GM06990 (cell line): ENCODE results near the gene ZNRD2.

Experiments used
- DNase-seq: peaks from one replicate; pipeline ENCODE4 v3.0.0-alpha.2; 2011; ENCODE audit not compliant: insufficient read length; ENCODE audit errors: extremely low read depth
- H3K27me3 ChIP-seq: replicated peaks from 2 replicates; pipeline ENCODE4 v1.6.0; 2011; ENCODE audit warnings: low read length; ENCODE audit not compliant: control insufficient read depth, insufficient read depth
- H3K36me3 ChIP-seq: 2 replicates; pipeline ENCODE4 v1.5.1; 2011; ENCODE audit warnings: low read length; ENCODE audit not compliant: control insufficient read depth, insufficient read depth
- H3K4me3 ChIP-seq: replicated peaks from 2 replicates; pipeline ENCODE4 v1.5.1; 2011; ENCODE audit warnings: low read depth, mild to moderate bottlenecking, control low read depth, low read length
- TF ChIP-seq, protein P1 (sequence below): IDR thresholded peaks from 2 replicates; pipeline ENCODE4 v1.5.1; 2011; ENCODE audit warnings: low read length, control low read depth, mild to moderate bottlenecking, inconsistent platforms; ENCODE audit not compliant: insufficient read depth, poor library complexity, severe bottlenecking

The ZNRD2 gene

DNA sequence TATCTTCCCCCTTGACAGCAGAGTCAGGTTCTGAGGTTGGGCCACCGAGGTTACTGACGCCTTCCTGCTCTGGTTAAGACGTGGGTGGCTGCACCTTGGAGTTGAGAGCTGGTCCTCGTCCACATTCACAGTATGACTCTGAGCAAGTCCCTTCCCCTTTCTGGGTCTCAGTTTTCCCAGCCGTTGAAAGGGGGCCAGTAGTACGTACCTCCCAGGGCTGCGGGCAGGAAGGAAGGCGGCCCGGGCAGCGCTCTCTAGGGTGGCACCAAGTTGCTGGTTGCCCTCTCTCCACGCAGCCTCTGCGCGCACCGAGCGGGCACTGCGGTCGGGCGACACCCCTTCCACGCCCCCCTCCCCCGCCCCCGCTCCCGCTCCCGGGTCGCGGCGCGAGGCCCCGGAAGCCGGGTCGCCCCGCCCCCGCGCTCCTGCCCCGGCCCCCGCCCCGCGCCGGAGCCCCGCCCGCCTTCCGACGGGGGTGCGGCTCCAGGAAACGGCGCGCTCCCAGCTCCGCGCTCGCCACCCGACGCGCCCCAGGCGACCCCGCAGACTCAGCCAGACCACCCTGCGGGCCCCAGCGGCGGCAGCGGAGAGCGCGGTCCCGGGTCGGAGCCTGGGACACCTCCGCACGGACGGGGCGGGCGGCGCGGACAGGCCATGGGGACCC is 5.4 kb downstream of the ZNRD2 start, which contains the start of gene EHBP1L1:
TSS of gene EHBP1L1 (plus strand) at position 486 of the 664 bp plus-strand sequence. CDS start 250 bp downstream, outside the sequence.
- H3K4me3 ChIP-seq = peak within 1 kb of the TSS; percentile 90
- peak; percentile 84 for DNase-seq
- TF ChIP-seq, protein P1, sequence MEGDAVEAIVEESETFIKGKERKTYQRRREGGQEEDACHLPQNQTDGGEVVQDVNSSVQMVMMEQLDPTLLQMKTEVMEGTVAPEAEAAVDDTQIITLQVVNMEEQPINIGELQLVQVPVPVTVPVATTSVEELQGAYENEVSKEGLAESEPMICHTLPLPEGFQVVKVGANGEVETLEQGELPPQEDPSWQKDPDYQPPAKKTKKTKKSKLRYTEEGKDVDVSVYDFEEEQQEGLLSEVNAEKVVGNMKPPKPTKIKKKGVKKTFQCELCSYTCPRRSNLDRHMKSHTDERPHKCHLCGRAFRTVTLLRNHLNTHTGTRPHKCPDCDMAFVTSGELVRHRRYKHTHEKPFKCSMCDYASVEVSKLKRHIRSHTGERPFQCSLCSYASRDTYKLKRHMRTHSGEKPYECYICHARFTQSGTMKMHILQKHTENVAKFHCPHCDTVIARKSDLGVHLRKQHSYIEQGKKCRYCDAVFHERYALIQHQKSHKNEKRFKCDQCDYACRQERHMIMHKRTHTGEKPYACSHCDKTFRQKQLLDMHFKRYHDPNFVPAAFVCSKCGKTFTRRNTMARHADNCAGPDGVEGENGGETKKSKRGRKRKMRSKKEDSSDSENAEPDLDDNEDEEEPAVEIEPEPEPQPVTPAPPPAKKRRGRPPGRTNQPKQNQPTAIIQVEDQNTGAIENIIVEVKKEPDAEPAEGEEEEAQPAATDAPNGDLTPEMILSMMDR = no peak
- no peaks in the 10 kb centered on the region for H3K27me3 ChIP-seq
- peaks cover 17% of the 10 kb centered on the region for H3K36me3 ChIP-seq

- TF ChIP-seq, protein P1 = no peak
- Histone ChIP-seq H3K27me3 (no peaks in the 10 kb centered on the region), H3K36me3 (peaks cover 23% of the 10 kb centered on the region), H3K4me3 (peak overlapping the region; percentile 90)
- DNase-seq = no peak
These were observed 6.1 kb downstream of the ZNRD2 start for GRCh38 chr11:65576232-65576866.

DNA sequence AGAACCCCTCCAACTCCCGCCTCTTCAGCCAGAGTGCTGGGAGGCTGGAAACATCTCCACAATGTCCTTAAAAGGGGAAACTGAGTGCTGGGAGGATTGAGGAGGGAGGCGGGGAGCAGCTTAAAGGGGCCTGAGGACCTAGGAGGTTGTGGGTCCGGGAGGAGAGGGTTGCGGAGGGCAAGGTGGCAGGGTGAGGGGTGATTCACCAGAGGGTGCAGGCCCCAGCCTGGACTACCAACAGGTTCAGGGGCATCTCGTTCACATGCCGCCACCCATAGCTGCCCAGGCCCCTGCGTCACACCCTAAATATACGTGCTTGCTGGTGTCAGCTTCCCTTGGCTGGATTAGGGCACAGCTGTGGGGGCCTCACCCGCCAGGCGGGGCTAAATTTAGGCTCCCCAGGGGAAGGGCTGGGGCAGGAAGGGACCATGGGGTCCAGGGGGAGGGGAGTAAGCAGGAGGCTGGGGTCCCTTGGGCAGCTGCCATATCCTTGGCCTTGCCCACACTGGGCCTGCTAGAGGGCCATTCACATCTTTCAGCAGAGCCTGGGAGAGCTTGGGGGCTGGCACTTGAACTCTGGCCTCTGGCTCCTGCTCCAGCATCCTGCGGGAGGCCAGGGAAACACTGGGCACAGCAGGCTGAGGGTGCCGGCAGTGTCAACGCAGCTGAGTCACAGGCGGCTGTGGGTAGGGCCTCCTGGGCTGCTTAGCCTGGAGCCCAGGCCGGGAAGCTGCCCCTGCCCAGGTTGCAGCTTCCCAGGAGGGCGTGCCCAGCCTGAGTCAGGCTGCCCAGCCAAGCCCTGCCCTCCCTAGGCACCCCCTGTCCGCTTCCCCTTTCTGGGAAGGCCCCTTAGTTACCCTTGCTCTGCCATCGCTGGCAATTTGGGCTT is 6.8 kb downstream of the ZNRD2 start:
- no peaks in the 10 kb centered on the region for H3K27me3 ChIP-seq
- H3K36me3 ChIP-seq = peaks cover 28% of the 10 kb centered on the region
- TF ChIP-seq, protein P1 = no peak
- peak overlapping the region; percentile 90 for H3K4me3 ChIP-seq
- no peak for DNase-seq

DNA sequence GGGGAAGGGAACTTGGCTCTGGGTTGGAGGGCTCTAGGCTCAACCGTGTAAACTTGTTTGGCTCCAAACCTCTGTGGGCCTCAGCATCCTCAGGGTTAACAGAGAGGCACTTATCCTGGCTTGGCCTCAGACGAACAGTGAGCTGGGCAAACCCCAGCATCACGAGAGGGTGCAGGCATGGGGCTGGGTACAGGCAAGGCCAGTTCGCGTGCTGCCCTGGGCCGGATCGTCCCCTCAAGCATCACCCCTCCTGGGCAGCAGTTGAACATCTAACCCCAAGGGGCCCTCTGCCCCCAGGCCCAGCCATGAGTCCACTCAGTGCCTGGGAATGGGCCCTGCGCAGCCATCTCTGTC is 7.5 kb downstream of the ZNRD2 start:
- Histone ChIP-seq H3K27me3 (no peaks in the 10 kb centered on the region), H3K4me3 (peak overlapping the region; percentile 90), H3K36me3 (peaks cover 28% of the 10 kb centered on the region)
- no peak for DNase-seq
- TF ChIP-seq, protein P1 = no peak

DNA sequence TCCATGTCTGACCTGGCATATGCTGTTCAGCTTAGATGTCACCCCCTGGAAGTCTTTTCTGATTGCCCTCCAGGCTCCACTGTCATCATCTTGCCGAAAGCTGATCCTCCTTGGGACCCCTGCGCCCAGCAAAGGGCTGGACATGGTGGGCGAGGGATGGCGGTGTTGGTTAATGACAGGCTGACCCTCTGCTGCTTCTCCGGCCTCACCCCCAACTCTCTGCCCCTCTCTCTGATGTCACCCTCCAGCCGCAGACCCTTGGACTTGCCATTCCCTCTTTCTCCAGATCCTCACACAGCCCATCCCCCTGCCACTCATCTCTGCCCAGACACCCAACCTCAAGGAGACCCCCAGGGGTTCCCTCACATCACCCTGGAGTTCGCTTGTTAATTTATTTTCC is 7.9 kb downstream of the ZNRD2 start:
- TF ChIP-seq, protein P1 = no peak
- peaks cover 30% of the 10 kb centered on the region for H3K36me3 ChIP-seq
- no peaks in the 10 kb centered on the region for H3K27me3 ChIP-seq
- H3K4me3 ChIP-seq = peak overlapping the region; percentile 90
- DNase-seq = no peak
